Liver (tissue), 3 donors: ENCODE data around the gene PYGO2.

Experiments used
- RXRA ChIP-seq, 2 donors: IDR thresholded peaks; 2 replicates each; pipeline ENCODE4 v1.6.1; 2017 to 2018; ENCODE audit warnings: antibody characterized with exemption in 2 of 2, mild to moderate bottlenecking in 1 of 2
- TF ChIP-seq, protein P1 (sequence below): IDR thresholded peaks from 2 replicates; pipeline ENCODE4 v1.6.1; 2016; ENCODE audit warnings: antibody characterized with exemption, mild to moderate bottlenecking
- TF ChIP-seq, protein P2 (sequence below): fragments of 150-350 bp; IDR thresholded peaks from 2 replicates; pipeline ENCODE4 v1.5.1; 2017; ENCODE audit warnings: improper control_type of control experiment, low read depth, low read length; ENCODE audit not compliant: missing input control
- donor health status: healthy.
- donor health status: healthy.

DNA sequence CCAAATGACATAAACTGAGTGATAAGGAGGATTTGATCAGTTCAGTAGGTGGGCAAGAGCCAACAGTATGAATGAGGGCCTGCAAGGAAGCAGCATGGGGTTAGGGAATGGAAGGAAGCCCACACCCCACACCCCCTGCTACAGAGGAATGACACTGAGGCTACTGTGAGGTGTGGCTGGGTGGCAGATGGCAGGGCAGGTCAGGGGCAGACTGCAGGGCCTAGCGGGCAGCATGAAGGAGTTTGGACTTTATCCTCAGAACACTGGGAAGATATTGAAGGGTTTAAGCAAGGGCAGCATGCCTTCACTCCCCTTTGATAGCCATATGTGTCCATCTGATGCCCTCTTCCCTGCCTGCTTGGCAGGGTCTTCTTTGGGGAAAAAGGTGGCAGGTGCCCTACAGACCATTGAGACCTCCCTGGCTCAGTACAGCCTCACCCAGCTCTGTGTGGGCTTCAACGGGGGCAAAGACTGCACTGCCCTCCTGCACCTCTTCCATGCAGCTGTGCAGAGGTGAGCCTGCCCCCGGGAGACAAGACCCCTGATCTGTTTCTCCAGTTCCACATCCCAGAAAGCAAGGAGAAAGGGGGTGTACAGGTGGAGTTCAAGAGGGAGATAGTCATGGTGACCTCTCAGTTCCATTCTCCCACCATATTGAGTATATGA is 27.7 kb upstream of the PYGO2 start:
- TF ChIP-seq, protein P1, sequence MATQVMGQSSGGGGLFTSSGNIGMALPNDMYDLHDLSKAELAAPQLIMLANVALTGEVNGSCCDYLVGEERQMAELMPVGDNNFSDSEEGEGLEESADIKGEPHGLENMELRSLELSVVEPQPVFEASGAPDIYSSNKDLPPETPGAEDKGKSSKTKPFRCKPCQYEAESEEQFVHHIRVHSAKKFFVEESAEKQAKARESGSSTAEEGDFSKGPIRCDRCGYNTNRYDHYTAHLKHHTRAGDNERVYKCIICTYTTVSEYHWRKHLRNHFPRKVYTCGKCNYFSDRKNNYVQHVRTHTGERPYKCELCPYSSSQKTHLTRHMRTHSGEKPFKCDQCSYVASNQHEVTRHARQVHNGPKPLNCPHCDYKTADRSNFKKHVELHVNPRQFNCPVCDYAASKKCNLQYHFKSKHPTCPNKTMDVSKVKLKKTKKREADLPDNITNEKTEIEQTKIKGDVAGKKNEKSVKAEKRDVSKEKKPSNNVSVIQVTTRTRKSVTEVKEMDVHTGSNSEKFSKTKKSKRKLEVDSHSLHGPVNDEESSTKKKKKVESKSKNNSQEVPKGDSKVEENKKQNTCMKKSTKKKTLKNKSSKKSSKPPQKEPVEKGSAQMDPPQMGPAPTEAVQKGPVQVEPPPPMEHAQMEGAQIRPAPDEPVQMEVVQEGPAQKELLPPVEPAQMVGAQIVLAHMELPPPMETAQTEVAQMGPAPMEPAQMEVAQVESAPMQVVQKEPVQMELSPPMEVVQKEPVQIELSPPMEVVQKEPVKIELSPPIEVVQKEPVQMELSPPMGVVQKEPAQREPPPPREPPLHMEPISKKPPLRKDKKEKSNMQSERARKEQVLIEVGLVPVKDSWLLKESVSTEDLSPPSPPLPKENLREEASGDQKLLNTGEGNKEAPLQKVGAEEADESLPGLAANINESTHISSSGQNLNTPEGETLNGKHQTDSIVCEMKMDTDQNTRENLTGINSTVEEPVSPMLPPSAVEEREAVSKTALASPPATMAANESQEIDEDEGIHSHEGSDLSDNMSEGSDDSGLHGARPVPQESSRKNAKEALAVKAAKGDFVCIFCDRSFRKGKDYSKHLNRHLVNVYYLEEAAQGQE, result no peak
- TF ChIP-seq, protein P2, sequence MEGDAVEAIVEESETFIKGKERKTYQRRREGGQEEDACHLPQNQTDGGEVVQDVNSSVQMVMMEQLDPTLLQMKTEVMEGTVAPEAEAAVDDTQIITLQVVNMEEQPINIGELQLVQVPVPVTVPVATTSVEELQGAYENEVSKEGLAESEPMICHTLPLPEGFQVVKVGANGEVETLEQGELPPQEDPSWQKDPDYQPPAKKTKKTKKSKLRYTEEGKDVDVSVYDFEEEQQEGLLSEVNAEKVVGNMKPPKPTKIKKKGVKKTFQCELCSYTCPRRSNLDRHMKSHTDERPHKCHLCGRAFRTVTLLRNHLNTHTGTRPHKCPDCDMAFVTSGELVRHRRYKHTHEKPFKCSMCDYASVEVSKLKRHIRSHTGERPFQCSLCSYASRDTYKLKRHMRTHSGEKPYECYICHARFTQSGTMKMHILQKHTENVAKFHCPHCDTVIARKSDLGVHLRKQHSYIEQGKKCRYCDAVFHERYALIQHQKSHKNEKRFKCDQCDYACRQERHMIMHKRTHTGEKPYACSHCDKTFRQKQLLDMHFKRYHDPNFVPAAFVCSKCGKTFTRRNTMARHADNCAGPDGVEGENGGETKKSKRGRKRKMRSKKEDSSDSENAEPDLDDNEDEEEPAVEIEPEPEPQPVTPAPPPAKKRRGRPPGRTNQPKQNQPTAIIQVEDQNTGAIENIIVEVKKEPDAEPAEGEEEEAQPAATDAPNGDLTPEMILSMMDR, result no peak
- TF ChIP-seq RXRA (IDR thresholded peaks at IDR 0.05), result peak in 1 of 2 donors; percentile 48
